Muscle layer of duodenum (tissue), 2 donors: Measurements from ENCODE around the gene RAB30.
A peak's percentile ranks its signal among the peaks of the same experiment; 100 is the strongest.

Experiments used
- H3K27ac ChIP-seq: one replicate; pipeline ENCODE4 v1.7.0; 2013; ENCODE audit warnings: mild to moderate bottlenecking, low read length
- H3K27me3 ChIP-seq: one replicate; pipeline ENCODE4 v1.7.0; 2013; ENCODE audit warnings: low read depth, mild to moderate bottlenecking, control low read depth, low read length
- H3K36me3 ChIP-seq, 2 donors: one replicate each; pipeline ENCODE4 v1.7.0; 2013; ENCODE audit warnings: low read length in 2 of 2, control low read depth in 1 of 2, mild to moderate bottlenecking in 1 of 2; ENCODE audit not compliant: insufficient read depth in 2 of 2, control insufficient read depth in 1 of 2
- H3K4me1 ChIP-seq, 2 donors: one replicate each; pipeline ENCODE4 v1.7.0; 2013; ENCODE audit warnings: low read length in 2 of 2, mild to moderate bottlenecking in 2 of 2, control low read depth in 1 of 2, moderate library complexity in 1 of 2; ENCODE audit not compliant: insufficient read depth in 2 of 2, control insufficient read depth in 1 of 2
- H3K4me3 ChIP-seq, 2 donors: one replicate each; pipeline ENCODE4 v1.7.0; 2013; ENCODE audit warnings: low read length in 2 of 2, low read depth in 1 of 2, mild to moderate bottlenecking in 1 of 2
- H3K9me3 ChIP-seq, 2 donors: one replicate each; pipeline ENCODE4 v1.7.0; 2013; ENCODE audit warnings: low read length in 2 of 2, control low read depth in 1 of 2, mild to moderate bottlenecking in 1 of 2; ENCODE audit not compliant: control insufficient read depth in 1 of 2
- donor health status: healthy.

Gene RAB30, protein sequence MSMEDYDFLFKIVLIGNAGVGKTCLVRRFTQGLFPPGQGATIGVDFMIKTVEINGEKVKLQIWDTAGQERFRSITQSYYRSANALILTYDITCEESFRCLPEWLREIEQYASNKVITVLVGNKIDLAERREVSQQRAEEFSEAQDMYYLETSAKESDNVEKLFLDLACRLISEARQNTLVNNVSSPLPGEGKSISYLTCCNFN

DNA sequence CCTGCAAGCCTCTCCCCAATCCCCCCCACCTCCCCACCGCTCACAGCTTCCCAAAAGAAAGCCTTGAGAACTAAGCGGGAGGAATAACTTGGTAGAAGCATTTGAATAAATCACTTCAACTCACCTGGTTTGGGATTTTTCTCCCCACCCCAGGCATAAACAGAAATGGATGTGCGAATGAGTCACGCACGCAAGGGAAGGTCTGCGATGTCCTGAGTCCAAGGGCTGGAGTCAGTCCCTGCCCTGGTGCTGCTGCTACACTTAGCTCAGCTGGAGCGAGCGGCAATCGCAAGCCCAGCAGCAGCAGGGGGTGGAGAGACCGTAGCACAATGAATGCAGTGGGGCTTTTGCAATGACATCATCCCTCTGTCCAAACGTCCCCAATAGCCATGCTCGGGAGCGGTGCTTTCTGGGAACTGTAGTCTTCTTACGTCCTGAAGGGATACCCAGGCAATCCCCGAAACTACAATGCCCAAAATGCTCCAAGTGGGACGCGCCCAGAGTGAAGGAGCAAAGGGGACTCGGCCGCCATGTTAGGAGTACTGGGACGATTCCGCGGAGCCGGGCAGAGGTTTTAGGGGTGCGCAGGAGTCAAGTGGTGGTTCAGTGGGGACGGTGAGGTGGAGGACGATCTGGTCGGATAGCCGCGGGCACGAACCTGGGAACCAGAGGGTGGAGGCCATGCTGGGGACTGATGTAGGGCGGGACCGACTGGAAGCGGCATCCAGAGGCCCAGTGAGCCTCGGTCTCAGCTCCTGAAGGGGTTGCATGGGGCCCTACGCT, at the start of gene RAB30:
Gene RAB30, minus strand, starts transcription at position 331 of the 783 bp plus-strand sequence. CDS start 74,581 bp downstream, outside the sequence.
- peak within 1 kb of the TSS; percentile 76 to 98 for H3K4me3 ChIP-seq
- peaks cover 0 to 3% of the 10 kb centered on the region in 2 donors for H3K36me3 ChIP-seq
- peaks cover 8 to 26% of the 10 kb centered on the region in 2 donors for H3K4me1 ChIP-seq
- no peaks in the 10 kb centered on the region for H3K9me3 ChIP-seq
- peak within 1 kb of the TSS; percentile 99 for H3K27ac ChIP-seq
- no peaks in the 10 kb centered on the region for H3K27me3 ChIP-seq

DNA sequence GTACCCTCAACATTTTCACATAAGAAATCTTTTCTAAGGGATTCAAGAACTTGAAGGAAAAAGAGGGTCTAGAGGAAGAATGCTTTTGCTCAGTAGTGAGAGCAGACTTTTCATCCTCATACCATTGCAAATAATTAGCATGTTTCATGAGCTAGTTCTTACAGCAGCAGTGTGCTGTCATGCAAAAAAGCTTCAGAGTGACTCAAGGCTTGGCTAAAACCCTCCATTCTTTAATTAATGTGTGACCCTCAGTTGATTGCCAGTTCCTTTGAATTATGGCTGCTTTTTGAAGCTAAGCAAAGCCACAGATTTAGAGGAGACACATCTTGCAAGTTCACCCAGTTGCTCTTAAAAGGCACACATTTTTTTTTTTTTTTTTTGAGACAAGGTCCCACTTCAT, 48.6 kb upstream of the RAB30 start:
- Histone ChIP-seq H3K36me3 (no peaks in the 10 kb centered on the region), H3K27ac (no peak overlapping the region), H3K4me1 (peaks cover 3 to 7% of the 10 kb centered on the region in 2 donors), H3K4me3 (no peak overlapping the region), H3K27me3 (no peaks in the 10 kb centered on the region), H3K9me3 (no peaks in the 10 kb centered on the region)

DNA sequence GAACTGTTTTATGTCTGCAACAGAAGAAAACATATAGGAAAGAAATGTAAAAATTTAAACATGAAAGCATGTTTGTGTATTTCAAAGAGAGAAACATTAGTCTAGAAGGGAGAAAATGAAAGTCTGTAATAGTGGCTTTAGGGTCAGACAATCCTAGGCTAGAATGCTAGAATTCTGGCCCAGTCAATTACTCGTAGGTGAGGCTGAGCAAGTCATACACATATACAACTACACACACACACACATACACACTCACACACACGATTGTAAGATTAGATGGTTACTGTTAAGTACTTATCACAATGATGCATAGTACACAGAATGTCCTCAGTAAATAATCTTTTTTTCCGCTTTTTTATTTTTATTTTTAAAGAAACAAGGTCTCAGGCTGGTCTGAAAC, 47.5 kb upstream of the RAB30 start:
- Histone ChIP-seq H3K27me3 (no peaks in the 10 kb centered on the region), H3K9me3 (no peaks in the 10 kb centered on the region), H3K27ac (no peak overlapping the region), H3K36me3 (no peaks in the 10 kb centered on the region), H3K4me1 (peaks cover 3 to 13% of the 10 kb centered on the region in 2 donors), H3K4me3 (no peak overlapping the region)

DNA sequence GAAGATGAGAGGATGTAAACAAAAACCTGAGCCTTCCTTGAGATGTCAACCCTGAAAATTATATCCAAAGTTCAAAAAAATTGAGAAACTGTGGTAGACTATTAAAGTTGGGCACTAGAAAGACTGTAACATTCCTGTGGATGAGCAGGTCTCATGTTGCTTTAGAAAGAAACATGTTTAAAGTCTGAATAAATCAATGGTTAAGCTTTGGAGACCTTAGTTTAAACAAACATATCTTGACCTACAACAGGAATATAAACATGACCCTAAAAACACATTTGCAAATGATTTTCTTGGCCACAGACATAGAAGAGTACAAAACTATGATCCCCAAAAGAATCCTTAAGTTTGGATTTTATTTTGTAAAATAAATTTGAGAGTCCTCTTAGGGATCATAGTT, 47.1 kb upstream of the RAB30 start:
- no peaks in the 10 kb centered on the region for H3K9me3 ChIP-seq
- no peaks in the 10 kb centered on the region for H3K27me3 ChIP-seq
- H3K36me3 ChIP-seq, result no peaks in the 10 kb centered on the region
- H3K4me3 ChIP-seq, result no peak overlapping the region
- no peak overlapping the region for H3K27ac ChIP-seq
- peaks cover 3 to 13% of the 10 kb centered on the region in 2 donors for H3K4me1 ChIP-seq

DNA sequence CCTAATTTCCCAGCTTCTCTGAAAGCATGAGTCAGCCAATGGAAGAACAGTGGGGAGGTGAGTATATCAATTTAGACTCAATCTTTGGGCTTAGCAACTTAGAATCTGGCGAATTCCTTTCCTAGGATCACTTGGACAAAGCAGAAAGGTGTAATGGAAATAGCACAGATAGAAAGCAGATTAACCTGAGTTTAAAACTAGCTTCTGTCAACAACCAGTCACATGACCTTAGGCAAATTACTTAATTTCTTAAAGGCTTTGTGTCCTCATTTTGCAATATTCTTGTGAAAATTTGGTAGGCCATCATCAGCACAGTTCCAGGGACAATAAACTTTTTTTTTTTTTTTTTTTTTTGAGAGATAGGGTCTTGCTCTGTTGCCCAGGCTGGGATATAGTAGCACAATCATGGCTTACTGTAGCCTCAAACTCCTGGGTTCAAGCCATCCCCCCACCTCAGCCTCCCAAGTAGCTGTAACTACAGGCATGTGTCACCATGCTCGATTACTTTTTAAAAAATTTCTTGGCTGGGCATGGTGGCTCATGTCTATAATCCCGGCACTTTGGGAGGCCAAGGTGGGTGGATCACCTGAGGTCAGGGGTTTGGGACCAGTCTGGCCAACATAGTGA, 44.4 kb upstream of the RAB30 start:
- Histone ChIP-seq H3K4me3 (peak overlapping the region in 1 of 2 donors; percentile 0), H3K4me1 (peaks cover 3 to 13% of the 10 kb centered on the region in 2 donors), H3K36me3 (no peaks in the 10 kb centered on the region), H3K27me3 (no peaks in the 10 kb centered on the region), H3K9me3 (no peaks in the 10 kb centered on the region), H3K27ac (no peak overlapping the region)

DNA sequence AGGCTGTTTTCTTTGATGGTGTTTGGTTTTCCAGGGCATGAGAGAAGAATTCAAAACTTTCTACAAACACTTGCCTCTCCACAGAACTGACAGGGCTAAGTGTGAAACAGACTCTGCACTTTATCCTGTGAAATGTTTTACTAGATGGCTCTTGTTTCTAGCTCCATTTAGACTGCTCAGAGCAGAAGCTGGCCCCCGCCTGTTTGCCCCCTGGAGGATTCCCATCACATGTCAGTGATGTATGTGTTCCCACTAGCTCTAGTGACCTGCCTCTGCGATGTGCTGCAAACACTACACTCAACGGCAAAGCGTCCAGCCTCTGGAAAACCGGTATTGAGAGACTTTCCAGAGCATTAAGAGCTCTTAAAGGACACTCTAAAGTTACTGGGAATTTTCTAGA, 43.9 kb upstream of the RAB30 start:
- H3K4me3 ChIP-seq, result peak overlapping the region; percentile 0 to 23
- H3K27ac ChIP-seq, result no peak overlapping the region
- no peaks in the 10 kb centered on the region for H3K9me3 ChIP-seq
- H3K27me3 ChIP-seq, result no peaks in the 10 kb centered on the region
- peaks cover 3 to 13% of the 10 kb centered on the region in 2 donors for H3K4me1 ChIP-seq
- H3K36me3 ChIP-seq, result no peaks in the 10 kb centered on the region

DNA sequence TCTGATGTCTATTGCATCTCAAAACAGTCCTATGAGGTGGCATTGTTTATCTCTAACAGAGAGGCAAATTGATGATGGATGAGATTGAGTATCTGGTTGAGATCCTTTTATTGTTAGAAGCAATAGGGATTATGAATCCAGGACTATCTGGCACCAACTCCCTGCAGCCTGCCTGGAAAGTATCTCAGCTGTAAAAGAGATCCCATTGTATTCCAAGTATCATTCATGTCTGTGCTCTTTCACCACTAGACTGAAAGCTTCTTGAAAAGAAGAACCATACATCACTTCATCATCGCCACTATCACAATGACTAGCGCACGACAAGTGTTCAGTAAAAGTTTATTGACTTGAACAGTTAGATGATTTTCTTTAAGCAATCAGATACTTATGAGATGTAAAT, 43.3 kb upstream of the RAB30 start:
- Histone ChIP-seq H3K36me3 (no peaks in the 10 kb centered on the region), H3K27me3 (no peaks in the 10 kb centered on the region), H3K27ac (no peak overlapping the region), H3K4me3 (peak overlapping the region; percentile 0 to 23), H3K9me3 (no peaks in the 10 kb centered on the region), H3K4me1 (peaks cover 3 to 13% of the 10 kb centered on the region in 2 donors)

DNA sequence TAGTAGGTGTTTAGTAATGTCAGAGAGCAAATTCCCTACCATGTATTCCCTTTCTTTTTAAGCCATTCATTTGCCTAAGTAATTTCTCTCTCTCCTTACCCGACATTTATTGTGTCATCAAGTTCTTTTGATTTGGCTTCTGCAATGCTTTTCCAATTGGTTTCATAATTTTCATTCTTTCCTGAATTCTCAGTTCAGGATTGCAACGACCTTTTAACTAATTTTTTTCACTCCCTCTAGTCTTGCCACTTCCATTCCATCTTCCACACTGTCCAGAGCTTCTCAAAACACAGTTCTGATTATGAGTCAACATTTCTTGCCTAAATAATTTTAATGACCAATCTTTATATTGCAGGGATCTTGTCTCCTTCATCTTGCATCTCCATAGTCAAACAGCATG, 41.2 kb upstream of the RAB30 start:
- H3K27ac ChIP-seq, result no peak overlapping the region
- peaks cover 3 to 13% of the 10 kb centered on the region in 2 donors for H3K4me1 ChIP-seq
- no peaks in the 10 kb centered on the region for H3K9me3 ChIP-seq
- H3K36me3 ChIP-seq, result no peaks in the 10 kb centered on the region
- H3K4me3 ChIP-seq, result no peak overlapping the region
- no peaks in the 10 kb centered on the region for H3K27me3 ChIP-seq

DNA sequence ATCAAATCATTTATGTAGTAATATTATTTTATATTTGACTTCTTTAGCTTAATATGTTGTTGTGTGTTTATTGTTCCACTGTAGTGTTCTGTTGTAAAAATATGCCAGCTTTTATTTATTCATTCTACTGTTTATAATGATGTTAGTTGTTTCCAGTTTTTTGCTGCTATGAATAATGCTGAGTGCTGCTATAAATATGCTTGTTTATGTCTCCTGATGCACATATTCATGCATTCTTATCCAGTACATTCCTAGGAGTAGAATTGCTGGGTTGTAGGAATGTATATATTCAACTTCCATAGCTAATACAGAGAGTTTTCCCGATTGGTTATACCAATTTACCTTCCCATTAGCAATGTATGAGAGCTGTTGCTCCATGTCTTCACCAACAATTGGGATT, 33.5 kb upstream of the RAB30 start:
- H3K4me3 ChIP-seq, result no peak overlapping the region
- no peaks in the 10 kb centered on the region for H3K27me3 ChIP-seq
- H3K27ac ChIP-seq, result no peak overlapping the region
- no peaks in the 10 kb centered on the region for H3K4me1 ChIP-seq
- H3K36me3 ChIP-seq, result no peaks in the 10 kb centered on the region
- no peaks in the 10 kb centered on the region for H3K9me3 ChIP-seq

DNA sequence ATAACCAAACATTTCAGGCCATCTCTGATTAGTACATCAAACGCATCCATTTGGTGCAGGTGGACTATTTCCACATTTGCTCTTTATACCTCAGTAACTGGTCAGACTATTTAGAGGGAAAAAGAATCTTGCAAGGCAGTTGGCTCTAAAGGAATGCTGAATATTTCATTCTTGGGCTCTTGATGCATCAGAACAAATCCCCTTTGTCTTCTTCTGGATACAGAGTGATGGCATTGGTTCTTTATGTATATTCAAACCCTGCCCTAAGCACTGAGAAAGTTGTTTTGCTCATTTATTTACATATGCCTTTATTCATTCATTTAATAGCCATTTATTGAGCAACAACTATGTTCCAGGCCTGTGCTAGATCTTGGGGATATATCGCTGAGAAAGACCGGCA, 31.1 kb upstream of the RAB30 start:
- H3K27ac ChIP-seq, result no peak overlapping the region
- H3K9me3 ChIP-seq, result no peaks in the 10 kb centered on the region
- H3K27me3 ChIP-seq, result no peaks in the 10 kb centered on the region
- H3K4me1 ChIP-seq, result no peaks in the 10 kb centered on the region
- H3K4me3 ChIP-seq, result no peak overlapping the region
- no peaks in the 10 kb centered on the region for H3K36me3 ChIP-seq

DNA sequence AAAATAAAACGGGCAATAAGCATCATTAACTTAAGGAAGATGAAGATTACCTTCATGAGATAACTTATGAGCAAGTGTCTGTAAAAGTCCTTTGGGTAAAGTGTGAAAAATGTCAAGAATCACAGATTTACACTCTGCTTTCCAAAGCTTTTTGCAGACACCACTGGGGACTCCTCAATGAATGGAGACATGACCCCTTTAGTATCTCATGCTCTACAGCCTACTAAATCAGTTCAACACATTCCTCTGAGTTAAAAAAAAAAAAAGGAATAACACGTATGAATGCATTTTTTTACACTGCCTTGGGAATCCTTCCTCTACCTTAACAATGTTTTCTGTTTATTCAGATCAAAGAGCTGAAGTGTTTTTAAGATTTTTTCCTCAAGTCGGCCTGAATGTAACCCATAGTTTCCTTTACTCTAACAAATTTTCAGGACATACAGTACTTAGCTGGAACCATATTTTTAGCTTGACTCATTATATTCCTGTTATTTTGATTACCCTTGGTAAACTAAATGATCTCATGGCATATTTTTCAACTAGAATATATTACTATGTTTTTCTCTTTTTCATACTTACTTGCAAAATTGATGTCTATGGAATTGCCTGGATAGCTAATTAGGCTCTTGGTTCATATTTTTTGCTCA, 25.9 kb upstream of the RAB30 start:
- no peaks in the 10 kb centered on the region for H3K36me3 ChIP-seq

More for the DNA sequence above, 25.9 kb upstream of the RAB30 start:
- Histone ChIP-seq H3K4me1 (no peaks in the 10 kb centered on the region), H3K27me3 (no peaks in the 10 kb centered on the region), H3K4me3 (no peak overlapping the region), H3K9me3 (no peaks in the 10 kb centered on the region), H3K27ac (no peak overlapping the region)
